Measurements from ENCODE around the gene PSIP1. TPM values are rescaled to one million over a fixed set of nuclear protein-coding genes. Genes with fewer than 3 reads are reported as not detected.

PSIP1 gene
- 10.5 and 23.0 TPM in 2 replicates for total RNA-seq

DNA sequence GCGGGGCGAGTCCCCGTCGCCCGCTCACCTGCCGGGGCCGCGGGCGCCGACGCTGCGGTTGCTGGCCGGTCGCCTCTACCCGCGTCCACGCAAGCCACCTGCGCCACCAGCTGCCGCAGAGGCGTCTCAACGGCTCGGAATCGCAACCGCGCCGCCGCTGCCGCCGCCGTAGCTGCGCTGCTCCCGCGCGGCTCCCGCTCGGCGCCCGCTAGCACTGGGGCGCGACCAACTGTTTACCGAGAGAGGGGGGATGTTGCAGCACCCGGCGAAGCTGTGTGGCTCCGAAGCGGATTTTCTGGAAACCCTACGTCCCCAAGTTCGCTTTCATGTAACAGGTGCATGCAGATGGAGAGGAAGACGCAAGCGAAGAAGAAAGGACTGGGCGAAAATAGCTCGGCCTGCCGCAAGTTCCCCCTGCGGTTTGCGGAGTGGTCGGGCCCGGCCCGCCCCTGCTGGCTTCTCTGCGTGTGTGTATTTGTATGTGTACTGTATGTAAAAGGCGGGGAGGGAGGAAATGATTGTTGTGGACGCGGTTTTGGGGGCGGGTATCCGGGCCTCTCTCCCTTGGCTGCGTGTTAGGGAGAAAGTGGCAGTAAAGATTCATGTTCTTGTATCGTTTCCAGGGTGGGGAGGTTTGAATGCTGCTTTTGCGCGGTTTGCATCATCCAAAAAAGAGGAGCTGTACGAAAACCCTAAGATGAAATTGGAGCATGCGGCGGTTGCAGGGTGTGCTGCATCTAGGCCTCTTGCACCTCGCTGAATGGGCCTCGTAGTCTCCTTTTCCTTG, at the start of gene PSIP1:
PSIP1 (minus strand) TSS at position 182 of the 787 bp plus-strand sequence. CDS start 782 bp downstream, outside the sequence.
- FAIRE-seq (no peak), DNase-seq (ENCODE audit: low read depth) (peak; percentile 62)
- Histone ChIP-seq H3K4me3 (ENCODE audit: low read depth, low read length) (peak within 1 kb of the TSS; percentile 92), H3K36me3 (ENCODE audit: control insufficient read depth, insufficient read depth, low read length) (no peaks in the 10 kb centered on the region), H3K27me3 (ENCODE audit: control insufficient read depth, insufficient read depth, low read length) (no peaks in the 10 kb centered on the region)
- TF ChIP-seq, protein P1, sequence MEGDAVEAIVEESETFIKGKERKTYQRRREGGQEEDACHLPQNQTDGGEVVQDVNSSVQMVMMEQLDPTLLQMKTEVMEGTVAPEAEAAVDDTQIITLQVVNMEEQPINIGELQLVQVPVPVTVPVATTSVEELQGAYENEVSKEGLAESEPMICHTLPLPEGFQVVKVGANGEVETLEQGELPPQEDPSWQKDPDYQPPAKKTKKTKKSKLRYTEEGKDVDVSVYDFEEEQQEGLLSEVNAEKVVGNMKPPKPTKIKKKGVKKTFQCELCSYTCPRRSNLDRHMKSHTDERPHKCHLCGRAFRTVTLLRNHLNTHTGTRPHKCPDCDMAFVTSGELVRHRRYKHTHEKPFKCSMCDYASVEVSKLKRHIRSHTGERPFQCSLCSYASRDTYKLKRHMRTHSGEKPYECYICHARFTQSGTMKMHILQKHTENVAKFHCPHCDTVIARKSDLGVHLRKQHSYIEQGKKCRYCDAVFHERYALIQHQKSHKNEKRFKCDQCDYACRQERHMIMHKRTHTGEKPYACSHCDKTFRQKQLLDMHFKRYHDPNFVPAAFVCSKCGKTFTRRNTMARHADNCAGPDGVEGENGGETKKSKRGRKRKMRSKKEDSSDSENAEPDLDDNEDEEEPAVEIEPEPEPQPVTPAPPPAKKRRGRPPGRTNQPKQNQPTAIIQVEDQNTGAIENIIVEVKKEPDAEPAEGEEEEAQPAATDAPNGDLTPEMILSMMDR (IDR thresholded peaks at IDR 0.05; ENCODE audit: insufficient read depth, low read length, severe bottlenecking): no peak

DNA sequence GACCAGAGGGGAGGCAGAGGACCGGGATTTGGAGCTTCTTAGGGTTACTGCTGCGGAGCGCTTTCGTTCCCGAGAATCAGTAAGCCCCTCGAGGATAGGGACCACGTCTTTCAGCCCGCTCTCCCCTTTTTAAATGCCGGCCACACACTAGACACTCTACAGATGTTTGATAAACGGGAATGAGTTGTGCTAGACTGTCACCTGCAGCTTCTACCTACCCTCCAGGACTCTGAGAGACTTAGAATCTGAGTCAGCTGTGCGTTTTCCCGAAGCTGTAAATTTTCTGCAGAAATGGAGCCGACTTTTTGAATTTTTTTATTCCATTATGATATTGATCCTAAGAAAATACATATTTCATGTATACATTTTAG, 42.7 kb upstream of the PSIP1 start:
- Histone ChIP-seq H3K4me3 (ENCODE audit: low read depth, low read length) (peak overlapping the region; percentile 72), H3K36me3 (ENCODE audit: control insufficient read depth, insufficient read depth, low read length) (no peaks in the 10 kb centered on the region), H3K27me3 (ENCODE audit: control insufficient read depth, insufficient read depth, low read length) (no peaks in the 10 kb centered on the region)
- DNase-seq (ENCODE audit: low read depth): no peak
- TF ChIP-seq, protein P1 (IDR thresholded peaks at IDR 0.05; ENCODE audit: insufficient read depth, low read length, severe bottlenecking): no peak
- FAIRE-seq: no peak

DNA sequence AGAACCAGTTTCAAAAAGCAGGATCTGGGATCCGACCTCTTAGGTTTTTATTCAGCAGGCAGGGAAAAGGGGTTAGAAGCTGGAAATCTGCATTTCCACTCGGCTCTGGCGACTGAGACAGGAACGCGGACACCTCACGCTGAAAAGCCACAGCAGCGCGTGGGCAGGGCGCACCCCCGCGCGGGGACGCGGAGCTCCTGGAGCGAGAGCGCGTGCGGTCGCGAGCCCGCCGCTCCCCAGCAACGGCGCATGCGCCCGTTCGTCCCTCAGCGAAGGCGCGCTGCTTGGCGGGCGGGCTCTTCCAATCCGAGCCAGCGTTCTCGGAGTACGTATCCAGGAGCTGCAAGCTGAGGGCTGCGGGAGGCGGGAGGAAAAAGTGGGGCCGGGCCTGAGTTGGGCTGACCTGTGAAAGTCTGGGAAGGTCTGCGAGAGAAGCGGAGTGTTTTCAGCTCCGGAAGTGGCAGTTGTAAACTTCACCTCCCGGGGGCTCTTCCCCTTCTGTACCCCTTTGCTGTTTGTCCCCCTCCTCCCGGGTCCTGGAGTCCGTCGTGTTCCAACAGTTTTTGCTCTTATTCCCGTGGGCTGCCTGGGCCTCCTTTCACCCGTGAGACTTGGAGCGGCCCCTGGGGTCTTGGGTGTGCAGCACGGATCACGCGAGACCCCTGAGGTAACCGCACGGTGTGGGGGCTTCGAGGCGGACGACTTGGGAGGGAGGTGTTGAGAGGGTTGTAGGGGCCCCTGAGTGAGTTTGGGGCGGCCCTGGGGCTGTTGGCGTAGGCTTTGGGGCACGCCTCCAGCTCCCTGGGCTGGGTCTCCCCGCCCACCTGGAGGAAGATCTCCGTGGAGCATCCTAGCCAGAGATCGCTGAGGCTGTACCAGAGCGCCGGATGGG, 42.1 kb upstream of the PSIP1 start, which contains the start of gene CCDC171:
CCDC171 (plus strand) TSS at position 408 of the 892 bp plus-strand sequence. CDS start 11,046 bp downstream, outside the sequence.
- TF ChIP-seq, protein P1 (IDR thresholded peaks at IDR 0.05; ENCODE audit: insufficient read depth, low read length, severe bottlenecking): no peak
- Histone ChIP-seq H3K36me3 (ENCODE audit: control insufficient read depth, insufficient read depth, low read length) (no peaks in the 10 kb centered on the region), H3K4me3 (ENCODE audit: low read depth, low read length) (peak within 1 kb of the TSS; percentile 72), H3K27me3 (ENCODE audit: control insufficient read depth, insufficient read depth, low read length) (no peaks in the 10 kb centered on the region)
- DNase-seq (ENCODE audit: low read depth) (peak; percentile 87), FAIRE-seq (no peak)

DNA sequence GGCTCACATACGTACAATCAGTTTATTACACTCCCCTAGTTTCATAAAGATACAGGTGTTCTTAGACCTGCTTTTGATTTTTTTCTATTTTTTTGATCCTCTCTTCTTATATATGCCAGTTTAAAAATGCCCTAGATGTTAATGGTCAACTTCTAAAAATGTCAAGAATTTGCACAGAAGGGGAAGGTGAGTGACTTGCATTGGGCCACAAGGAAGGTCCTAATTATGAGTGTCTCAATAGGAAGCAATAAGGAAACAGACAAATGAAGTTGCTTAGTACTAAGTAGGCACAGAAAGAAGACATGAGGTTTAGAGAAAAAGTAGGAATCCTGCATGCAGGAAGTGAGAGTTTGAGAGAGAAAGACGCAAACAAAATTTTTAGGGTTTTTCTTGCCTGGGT, 38.8 kb upstream of the PSIP1 start:
- DNase-seq (ENCODE audit: low read depth) (no peak), FAIRE-seq (no peak)
- TF ChIP-seq, protein P1 (IDR thresholded peaks at IDR 0.05; ENCODE audit: insufficient read depth, low read length, severe bottlenecking): no peak

DNA sequence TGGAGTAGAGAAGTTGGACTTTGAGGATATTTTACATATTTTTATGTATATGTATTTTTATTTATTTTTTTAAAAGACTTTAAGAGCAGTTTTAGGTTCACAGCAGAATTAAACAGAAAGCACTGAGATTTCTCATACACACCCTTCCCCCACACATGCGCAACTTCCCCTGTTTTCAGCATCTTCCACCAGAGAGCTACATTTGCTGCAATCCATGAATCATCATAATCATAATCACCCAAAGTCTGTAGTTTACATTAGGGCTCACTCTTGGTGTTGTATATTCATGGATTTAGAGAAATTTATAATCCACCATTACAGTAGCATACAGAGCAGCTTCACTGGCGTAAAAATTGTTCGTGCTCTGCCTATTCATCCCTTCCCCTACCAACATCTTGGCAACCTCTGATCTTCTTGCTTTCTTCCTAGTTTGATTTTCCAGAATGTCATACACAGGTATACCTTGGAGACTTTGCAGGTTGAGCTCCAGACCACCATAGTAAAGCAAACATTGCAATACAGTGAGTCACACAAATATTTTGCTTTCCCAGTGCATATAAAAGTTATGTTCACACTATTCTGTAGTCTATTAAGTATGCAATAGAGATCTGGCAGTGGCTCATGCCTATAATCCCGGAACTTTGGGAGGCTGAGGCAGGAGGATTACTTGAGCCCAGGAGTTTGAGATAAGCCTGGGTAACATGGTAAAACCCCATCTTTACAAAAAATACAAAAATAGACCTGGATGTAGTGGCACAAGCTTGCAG, 32.5 kb upstream of the PSIP1 start:
- H3K36me3 ChIP-seq (ENCODE audit: control insufficient read depth, insufficient read depth, low read length): no peaks in the 10 kb centered on the region
- DNase-seq (ENCODE audit: low read depth): peak; percentile 57
- H3K27me3 ChIP-seq (ENCODE audit: control insufficient read depth, insufficient read depth, low read length): no peaks in the 10 kb centered on the region
- no peak overlapping the region for H3K4me3 ChIP-seq (ENCODE audit: low read depth, low read length)
- FAIRE-seq: no peak
- TF ChIP-seq, protein P1 (IDR thresholded peaks at IDR 0.05; ENCODE audit: insufficient read depth, low read length, severe bottlenecking): no peak

More for the DNA sequence above, 38.8 kb upstream of the PSIP1 start:
- H3K27me3 ChIP-seq (ENCODE audit: control insufficient read depth, insufficient read depth, low read length): no peaks in the 10 kb centered on the region
- no peak overlapping the region for H3K4me3 ChIP-seq (ENCODE audit: low read depth, low read length)
- H3K36me3 ChIP-seq (ENCODE audit: control insufficient read depth, insufficient read depth, low read length): no peaks in the 10 kb centered on the region
